Measurements from ENCODE around the gene PCDH17.

PCDH17 gene

DNA sequence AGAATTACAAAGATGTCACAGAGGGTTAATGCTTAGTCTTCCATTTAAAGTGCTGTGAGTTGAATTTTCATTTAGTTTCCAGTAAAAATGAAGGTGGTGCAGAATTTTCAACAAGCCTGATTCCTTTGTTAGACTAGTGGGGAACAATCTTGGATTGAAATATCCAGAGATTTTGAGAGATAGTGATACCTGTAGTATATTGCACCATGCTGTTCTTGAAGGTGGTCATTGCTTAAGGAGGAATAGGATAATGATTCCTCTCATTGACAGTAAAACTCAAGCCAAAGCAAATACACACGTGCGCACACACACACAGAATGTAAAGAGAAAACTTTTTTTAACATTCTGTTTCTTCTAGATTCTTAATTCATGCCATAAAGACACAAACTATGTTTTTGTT, 5.3 kb downstream of the PCDH17 start:
- no peak for DNase-seq (ENCODE audit: low spot score)

GRCh38 chr13:57637515-57637914, 6.0 kb downstream of the PCDH17 start:
- no peak for DNase-seq (ENCODE audit: low spot score)

- DNase-seq (ENCODE audit: low spot score), result no peak
Measured at GRCh38 chr13:57638186-57638890, 6.8 kb downstream of the PCDH17 start.

DNA sequence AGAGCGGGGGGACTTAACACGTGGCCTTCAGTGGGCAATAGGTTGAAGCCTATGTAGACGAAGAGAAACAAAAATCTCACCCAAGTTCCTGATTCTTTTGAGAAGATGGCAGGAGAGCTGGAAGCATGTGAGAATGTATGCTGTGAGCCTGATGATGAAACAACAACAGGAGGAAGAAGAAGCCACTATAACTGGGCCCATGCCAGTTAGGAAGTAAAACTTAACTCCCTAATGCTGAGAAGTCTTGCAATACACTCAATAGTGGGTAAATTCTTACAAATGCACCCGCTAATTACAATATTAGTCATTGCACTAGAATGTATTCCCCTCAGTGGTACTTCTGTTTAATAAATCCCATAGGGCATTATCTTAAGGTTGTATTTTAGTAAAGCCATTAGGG, 9.1 kb downstream of the PCDH17 start:
- DNase-seq (ENCODE audit: low spot score), result no peak

DNA sequence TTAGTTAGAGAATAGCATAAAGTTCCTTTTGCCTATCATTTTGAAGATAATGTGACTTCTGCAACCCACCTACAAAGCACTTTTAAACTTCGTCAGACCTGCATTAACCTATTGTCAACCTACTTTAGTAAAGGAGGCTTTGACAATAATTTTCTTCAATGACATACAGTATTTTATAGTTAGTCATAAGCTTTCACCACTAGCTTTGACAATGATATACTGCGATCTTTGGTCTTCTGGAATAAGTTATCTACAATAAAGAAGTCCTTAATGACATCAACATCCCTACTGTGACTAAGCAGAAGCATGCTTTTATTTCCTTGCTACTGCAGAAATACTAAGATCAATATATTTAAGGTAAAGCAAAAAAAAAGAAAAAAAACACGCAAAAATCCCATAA, 9.5 kb downstream of the PCDH17 start:
- DNase-seq (ENCODE audit: low spot score), result no peak

DNA sequence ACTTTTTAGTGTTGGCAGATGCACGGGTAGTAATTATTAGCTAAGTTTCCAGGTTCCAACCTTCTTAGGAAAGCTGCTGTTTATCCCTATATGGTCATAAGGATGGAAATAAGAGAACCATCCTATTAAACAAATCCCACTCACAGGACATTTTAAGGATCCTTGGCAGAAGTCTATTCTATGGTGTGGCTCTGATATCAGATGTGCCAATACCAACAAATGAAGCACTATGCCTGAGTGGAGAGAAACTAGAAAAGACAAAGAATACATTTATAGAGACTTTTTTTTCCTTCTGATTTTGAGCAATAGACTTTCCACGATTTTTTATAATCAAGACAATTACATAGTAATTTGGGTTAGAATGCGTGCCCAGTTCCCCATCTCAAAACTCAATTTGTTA, 12.6 kb downstream of the PCDH17 start:
- DNase-seq (ENCODE audit: low spot score), result no peak

DNA sequence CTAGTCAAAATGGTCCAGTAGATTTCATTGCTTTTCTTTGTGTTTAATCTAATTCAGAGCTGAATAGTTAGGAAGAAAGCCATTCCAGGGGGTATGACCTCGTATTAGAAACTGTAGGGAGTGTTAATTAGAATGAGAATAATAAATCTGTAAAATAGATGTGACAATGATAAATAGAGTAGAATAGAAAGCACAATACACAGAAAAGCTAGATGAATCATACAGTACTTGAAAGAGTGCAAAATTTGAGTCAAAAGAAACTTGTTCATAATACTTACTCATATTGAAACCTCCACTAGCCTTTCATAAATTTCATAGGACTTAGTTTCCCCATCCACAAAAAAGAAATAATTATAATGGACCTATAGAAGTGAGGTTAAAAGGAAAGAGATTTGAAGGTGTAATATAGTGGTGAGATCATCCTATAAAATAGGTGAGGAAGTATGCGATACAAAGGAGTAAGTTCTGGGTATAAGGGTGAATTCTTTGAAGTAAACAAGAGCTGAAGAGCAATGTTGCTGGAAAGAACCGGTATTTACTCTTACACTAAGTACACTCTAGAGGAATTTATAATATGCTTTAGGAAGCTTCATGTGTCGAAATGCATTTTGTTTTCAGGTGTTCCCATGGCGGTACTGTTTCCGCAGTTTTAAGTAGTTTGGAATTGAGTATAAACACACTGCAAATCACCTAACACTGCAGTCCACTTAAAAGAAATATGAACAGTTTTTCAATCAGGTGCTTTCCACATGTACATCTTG, 21.9 kb downstream of the PCDH17 start:
- no peak for DNase-seq (ENCODE audit: low spot score)

DNA sequence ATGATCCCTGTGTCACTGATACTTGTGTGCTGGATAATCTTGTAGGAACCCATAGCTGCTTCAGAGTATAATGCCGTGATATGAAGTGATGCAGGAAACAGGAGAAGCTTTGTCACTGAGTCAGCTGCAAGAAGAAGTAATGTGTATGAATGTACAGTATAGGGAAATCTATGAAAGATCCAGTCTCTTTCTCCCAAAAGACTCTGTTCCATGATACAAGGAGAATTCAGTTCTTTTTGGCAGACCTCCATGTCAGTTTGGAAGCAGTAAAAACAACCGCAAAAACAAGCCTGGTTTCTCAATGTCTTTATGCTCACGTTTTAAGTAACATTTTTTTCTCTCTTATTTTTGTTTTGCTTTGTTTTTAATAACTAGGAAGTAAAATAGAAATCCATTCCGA, 33.9 kb downstream of the PCDH17 start:
- no peak for DNase-seq (ENCODE audit: low spot score)

GRCh38 chr13:57666131-57666953, 34.8 kb downstream of the PCDH17 start:
- no peak for DNase-seq (ENCODE audit: low spot score)

- no peak for DNase-seq (ENCODE audit: low spot score)
Measured at GRCh38 chr13:57672168-57672567, 40.6 kb downstream of the PCDH17 start.

GRCh38 chr13:57673197-57673596, 41.7 kb downstream of the PCDH17 start:
- no peak for DNase-seq (ENCODE audit: low spot score)

DNA sequence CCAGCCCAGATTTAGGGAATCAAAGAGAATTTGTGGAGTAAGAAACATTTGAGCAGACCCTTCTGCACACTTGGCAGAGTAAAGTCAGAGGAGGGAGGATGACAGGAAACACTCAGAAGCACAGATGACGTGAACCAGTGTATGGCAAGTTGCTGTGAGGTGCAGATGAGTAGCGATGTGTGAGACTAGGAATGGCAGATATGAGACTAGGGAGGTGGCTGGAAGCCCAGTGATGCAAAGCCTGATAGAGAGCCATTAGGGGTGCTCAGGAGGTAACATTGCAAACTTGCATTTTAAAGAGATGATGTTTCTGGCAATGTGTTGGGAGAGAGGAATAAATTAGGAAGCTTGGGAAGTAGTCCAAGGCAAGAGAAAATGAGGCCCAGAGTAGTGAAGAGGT, 44.0 kb downstream of the PCDH17 start:
- no peak for DNase-seq (ENCODE audit: low spot score)

GRCh38 chr13:57680609-57681008, 49.1 kb downstream of the PCDH17 start:
- DNase-seq (ENCODE audit: low spot score), result no peak

GRCh38 chr13:57682128-57682716, 50.7 kb downstream of the PCDH17 start:
- no peak for DNase-seq (ENCODE audit: low spot score)

DNA sequence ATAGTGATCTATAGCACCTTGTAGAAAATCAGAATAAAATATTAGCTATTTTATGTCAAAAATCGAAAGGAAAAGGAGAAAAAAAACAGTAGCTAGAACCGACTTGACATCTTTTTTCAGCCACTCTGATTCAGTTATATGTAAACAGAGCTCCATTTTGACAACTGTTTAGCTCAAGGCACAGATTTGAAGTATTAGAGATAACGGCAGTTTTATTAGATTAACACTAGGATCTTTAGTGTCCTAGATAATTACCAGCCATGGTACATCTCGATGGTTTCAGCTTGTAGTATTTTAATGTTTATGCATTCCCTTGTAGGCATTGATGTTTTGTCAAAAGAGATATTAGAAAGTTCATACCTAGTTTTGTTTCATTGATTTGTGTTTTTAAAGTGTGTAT, 67.3 kb downstream of the PCDH17 start:
- no peak for DNase-seq (ENCODE audit: low spot score)

DNA sequence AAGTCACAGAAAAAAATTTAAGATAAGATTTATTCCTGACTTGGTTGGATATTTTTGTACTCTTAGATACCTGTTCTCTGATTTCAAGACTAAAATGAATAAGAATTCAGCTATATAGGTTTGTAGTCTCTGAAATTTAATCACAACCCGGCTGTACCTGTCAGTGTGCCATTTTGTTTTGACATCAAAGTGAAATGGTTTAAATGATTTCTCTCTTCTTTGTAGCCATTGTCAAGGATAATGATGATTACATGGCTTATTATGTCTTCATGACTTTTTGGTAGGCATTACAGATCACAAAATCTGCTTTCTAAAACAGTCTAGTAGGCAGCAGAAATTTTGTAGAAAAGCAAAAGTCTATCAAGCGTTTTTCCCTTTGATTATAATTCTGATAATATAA, 72.5 kb downstream of the PCDH17 start:
- no peak for DNase-seq (ENCODE audit: low spot score)

DNA sequence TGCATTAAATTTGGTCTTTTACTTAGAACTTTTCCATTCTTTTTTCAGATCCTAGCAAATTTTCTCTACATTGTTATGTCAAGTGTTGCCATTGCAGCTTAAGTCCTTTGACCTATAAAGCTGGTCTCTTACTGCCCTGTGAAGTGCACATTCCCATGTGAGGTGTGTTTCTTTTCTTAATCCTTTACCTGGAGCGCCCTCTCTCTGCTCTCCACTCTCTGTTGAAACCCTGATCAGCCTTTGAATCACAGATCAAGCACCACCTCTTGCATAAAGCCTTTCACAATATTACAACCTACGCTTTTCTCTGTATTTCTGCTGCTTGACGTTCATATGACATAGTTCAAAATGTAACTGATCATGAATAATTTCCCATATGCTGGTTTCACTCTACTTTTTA, 84.8 kb downstream of the PCDH17 start:
- DNase-seq (ENCODE audit: low spot score), result no peak

DNA sequence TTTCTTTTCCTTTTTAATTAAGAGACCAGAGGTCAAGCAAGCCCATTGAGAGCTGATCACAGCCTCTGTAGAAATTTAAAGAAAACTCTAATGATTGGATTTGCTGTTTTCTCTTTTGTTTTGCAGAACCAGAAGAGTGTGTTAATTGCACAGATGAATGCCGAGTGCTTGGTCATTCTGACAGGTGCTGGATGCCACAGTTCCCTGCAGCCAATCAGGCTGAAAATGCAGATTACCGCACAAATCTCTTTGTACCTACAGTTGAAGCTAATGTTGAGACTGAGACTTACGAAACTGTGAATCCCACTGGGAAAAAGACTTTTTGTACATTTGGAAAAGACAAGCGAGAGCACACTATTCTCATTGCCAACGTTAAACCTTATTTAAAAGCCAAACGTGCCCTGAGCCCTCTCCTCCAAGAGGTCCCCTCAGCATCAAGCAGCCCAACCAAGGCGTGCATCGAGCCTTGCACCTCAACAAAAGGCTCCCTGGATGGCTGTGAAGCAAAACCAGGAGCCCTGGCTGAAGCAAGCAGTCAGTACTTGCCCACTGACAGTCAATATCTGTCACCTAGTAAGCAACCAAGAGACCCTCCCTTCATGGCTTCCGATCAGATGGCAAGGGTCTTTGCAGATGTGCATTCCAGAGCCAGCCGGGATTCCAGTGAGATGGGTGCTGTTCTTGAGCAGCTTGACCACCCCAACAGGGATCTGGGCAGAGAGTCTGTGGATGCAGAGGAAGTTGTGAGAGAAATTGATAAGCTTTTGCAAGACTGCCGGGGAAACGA, 93.1 kb downstream of the PCDH17 start:
- no peak for DNase-seq (ENCODE audit: low spot score)

- no peak for DNase-seq (ENCODE audit: low spot score)
Measured at GRCh38 chr13:57725480-57725879, 93.9 kb downstream of the PCDH17 start.

GRCh38 chr13:57726981-57727380, 95.4 kb downstream of the PCDH17 start:
- no peak for DNase-seq (ENCODE audit: low spot score)

GRCh38 chr13:57734306-57734705, 102.8 kb downstream of the PCDH17 start:
- no peak for DNase-seq (ENCODE audit: low spot score)

DNA sequence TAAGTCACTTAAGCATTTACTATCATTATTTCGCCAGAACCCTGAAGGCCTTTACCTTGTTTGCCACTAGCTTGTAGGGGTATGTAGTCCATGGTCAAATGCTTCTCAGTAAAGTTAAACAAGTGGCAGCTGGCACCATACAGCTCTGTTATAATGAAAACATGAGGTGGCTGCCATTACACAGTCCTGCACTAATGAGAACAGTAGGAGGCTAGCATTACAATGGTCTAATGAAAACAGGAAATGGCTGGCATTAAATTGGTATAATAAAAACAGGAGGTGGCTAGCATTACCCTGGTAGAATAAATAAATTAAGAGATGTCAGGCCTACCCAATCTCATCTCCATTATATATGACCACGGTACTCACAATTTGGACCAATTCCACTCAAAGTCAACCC, 107.5 kb downstream of the PCDH17 start:
- DNase-seq (ENCODE audit: low spot score), result no peak
